HG03280 (cell line): ENCODE measurements around the gene LPP.

ENCODE experiments used
- ATAC-seq: cut with Tn5 transposase; IDR thresholded peaks from one replicate; pipeline ENCODE4 v1.9.1; 2021; ENCODE audit warnings: mild to moderate bottlenecking, moderate library complexity; ENCODE audit not compliant: unreplicated experiment

Gene LPP

GRCh38 chr3:188270423-188270972, 116.5 kb downstream of the LPP start:
- ATAC-seq = no peak

- ATAC-seq = no peak
Measured at GRCh38 chr3:188271226-188271914, 117.4 kb downstream of the LPP start.

DNA sequence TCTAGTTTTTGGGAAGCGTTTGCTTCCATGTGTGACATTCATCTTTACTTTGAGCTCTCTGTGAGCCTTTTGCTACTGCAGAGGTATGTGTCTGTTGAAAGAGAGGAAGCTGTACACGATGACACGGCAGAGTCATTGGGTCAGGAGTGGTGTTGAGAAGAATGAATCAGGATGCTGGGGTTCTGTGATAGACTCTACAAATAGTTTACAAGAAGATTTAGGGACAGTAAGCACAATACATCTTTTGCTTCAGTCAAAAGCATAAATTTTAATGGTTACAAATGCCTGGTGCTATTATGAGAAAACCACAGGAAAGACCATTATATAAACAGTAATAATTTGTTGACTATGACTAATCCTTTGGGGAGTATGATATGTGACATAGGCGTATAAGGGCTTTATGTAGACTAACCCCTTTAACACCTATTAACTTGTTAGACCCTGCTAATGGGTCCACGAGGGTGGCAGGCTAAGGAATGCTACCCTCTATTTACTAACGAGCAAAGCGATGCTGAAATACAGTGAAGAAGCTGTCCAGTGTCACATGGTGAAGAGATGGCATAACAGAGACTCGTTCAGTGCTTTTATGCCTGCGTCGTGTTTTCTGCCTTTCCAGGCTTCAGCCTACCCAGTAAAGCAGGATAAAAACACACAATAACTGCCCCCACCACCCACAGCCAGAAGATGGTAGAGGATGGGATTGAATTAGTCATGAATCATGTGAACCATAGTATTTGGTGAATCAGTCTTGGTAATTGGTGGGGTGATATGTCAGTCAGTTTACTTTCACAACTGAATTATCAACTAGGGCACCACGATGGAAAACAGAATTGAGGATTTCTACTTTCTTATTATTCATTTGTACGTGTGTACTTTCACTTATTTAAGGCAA, 118.8 kb downstream of the LPP start:
- ATAC-seq = no peak

- no peak for ATAC-seq
Measured at GRCh38 chr3:188274249-188274915, 120.4 kb downstream of the LPP start.

- no peak for ATAC-seq
Measured at GRCh38 chr3:188276375-188276774, 122.4 kb downstream of the LPP start.

DNA sequence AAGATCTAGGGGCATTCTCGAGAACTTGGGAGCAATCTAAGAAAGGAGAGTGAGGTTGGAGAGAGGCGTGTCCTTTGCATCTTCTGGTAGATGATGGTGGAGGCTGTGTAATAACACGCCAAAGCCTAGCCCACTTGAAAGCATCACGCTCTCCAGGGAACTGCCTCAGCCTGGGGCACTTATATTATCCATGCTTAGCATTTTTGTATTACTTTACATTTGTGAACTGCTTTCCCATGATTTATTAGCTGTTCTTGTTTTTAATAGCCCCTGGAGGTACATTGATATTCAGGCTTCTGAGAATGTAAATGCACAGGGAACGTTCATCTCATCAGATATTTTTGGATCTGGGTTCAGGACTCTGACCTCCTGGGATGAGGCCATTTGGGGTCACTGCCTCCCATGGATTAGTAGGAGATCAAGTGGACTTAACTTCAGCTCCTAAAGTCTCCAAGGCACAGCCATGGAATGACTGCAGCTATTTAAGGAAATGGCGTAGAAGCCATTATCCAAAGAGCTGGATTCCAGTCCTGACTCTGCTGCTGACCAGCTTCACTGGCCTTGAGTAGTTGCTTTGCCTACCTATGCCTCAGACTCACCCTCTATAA, 124.9 kb downstream of the LPP start:
- ATAC-seq = no peak

DNA sequence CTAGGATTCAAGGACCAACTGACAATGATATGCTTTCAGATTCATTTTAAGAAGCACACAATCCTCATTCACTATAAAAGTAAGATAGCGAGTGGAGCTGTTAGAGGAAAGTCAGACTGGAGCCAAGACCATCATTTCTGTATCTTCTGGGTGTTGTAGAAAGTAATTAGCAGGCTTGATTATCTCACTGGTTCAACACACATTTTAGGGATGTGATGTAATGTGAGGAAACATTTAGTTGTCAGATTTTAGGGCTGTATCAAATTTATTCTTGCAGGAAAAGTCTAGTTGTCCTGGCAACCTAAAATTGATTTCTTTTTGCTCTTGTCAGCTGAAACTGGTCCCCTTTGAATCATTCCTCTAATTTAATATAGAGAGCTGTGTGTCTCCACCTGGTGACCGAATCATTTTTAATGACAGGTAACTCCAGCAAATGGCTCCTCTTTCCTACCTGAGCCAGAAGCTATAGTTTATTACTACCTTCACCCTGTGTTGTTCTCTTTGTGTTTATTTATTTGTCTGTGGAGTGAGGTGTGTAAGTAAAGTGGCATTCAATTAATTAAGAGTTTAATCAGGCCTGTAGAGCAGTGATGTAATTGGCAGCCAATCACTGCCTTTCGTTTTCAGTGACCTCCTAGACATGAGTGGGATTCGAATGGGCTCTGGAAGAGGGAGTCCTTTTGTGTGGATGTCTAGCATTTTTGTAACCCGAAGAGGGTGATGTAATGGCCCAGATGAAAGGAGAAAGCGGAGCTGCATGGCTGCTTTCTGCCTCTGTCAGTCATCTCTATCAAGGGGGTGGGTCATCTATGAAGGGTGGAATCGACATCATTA, 125.8 kb downstream of the LPP start:
- ATAC-seq = no peak

DNA sequence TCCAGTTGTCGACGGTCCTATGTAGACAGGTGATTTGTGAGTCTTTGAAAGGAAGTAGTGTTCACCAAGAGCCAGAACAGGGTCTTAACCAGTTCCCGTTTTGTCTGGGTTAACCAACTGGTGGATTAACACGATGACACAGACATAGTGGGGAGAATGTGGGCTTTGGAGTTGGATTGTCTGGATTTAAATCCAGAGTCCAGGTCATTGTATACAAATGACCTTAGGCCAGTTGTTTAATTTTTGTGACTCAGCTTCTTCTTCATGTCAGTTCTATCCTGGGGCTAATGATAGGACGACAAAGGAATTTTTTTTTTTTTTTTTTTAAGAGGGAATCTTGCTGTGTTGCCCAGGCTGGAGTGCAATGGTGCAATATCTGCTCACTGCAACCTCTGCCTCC, 126.7 kb downstream of the LPP start:
- ATAC-seq = no peak

- ATAC-seq = no peak
Measured at GRCh38 chr3:188282871-188283270, 128.9 kb downstream of the LPP start.

- ATAC-seq = no peak
Measured at GRCh38 chr3:188283347-188283746, 129.4 kb downstream of the LPP start.

DNA sequence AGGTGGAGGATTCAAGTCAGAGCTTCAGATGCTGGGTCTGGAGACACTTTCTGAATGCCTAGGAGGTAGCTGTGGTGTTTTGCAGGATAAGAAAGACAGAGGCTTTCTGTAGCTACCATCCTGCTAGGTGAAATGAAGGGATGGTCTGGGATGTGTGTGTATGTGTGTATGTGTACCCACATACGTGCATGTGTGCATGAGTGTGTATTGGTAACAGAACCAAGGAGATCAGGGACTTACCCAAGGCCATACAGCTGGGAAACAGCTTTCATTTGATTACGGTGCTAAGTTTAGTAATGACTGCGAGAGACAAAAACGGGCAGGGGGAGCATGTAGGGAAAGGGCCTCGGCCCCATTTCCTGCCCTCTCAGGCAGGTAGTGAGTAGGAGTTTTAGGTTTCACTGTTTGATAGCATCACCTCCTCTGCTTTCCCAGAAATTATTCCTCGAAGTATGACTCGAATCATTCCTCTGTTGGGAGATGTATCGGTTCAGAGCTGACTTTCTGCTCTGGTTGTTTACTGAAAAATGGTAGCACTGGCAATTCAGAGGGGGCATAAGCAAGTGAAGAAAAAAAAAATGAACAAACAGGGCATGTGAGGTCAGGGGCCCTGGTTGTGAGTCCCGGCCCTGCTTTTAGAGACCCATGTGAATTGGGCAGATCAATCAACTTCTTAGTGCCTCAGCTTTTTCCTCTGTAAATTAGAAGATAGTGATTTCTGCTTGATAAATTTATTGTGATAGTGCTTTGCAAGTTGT, 130.7 kb downstream of the LPP start:
- ATAC-seq = no peak

DNA sequence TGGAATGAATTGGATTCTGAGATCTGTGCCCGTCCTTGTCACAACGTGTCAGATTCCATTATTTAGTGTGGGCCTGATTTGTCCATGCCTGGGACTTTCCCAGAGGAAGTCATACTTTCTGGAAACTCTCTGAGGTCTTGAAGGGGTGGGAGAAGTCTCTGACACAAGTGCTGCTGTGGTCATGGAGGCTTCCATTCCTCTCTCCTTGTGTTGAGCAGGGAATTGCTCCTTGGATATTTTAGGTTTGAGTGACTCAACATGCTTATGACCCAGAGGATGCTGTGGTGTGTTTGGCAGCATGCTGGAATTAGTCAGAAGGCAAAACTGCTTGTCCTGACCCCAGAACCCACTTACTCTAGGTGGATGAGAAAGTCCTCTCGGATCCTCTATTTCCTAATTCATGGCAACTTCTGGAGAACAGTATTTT, 132.1 kb downstream of the LPP start:
- ATAC-seq = no peak

GRCh38 chr3:188287339-188287738, 133.4 kb downstream of the LPP start:
- no peak for ATAC-seq

GRCh38 chr3:188287762-188288505, 134.0 kb downstream of the LPP start:
- ATAC-seq = no peak

GRCh38 chr3:188292251-188292650, 138.3 kb downstream of the LPP start:
- no peak for ATAC-seq

DNA sequence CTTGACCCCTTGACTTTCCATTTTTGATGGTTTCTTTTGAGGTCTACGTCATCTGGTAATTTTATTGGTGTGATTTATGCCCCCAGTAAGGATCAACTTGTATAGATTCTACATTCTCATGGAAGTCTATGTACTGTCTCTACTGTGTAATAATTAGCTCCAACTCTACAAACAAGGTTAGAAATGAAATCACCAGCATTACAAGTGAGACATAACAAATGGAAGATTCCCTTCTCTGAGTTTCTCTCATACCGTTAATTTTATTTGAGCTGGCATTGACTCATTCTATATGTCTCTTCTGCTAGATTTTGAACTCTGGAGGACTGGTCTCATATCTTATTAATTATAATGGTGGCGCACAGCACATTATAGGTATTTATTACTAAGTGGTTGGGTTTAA, 138.9 kb downstream of the LPP start:
- ATAC-seq = no peak

DNA sequence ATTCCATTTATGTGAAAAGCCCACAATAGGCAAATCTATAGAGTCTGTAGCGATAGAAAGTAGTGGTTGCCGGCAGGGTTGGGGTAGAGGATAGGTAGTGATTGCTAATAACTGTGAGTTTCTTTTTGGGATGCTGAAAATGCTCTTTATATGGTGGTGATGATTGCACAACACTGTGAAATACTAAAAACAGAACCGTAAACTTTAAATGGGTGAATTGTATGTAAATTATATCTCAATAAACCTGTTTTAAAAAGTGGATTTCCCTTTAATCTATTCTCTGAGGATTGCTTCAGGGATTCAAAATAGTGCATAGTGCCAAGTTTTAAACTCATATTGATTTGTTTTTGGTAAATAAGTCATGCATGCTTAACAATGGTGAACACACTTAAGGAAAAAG, 140.2 kb downstream of the LPP start:
- no peak for ATAC-seq

DNA sequence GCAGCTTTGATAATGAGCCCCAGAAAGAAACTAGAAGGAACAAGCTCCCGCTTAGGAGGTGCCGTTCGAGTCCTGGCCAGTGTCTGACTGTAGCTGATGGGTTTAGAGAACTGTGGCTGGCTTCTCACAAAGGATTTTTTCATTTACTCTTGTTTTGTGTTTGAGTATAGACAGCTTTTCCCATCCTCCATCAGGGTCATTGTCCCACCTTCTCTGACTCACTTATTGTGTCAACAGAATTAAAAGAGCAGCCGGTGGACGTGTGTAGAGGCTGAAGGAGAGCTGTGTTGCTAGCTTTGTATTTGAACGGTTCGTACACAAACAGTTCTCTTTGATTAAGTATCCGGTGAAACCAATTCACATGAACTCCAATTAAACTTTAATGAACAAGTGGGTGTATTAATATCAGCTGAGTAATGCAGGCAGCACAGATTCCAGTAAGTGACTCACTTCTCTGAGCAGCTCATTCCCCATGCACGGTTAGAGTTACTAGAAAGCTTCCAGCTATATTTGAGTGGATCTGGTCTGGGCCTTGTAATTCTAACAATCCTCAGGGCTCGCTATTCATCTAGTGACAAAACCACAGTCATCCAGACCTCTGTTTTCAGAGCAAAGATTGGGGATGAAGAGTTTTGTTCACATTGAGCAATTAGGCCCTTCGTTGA, 141.0 kb downstream of the LPP start:
- ATAC-seq = no peak
